K562 (cell line): ENCODE measurements around the gene CLK3.

Source experiments
- ELF1 ChIP-seq: fragments of 200-800 bp; sonication (Bioruptor generic); IDR thresholded peaks from 2 replicates; pipeline ENCODE4 v1.6.1; 2016; ENCODE audit warnings: missing genetic modification characterization, missing compliant biosample characterization
- GABPA ChIP-seq: fragments of 200-800 bp; sonication (Bioruptor generic); conservative IDR thresholded peaks from 2 replicates; pipeline ENCODE4 v1.6.1; 2016; ENCODE audit warnings: low read depth, missing genetic modification characterization, missing compliant biosample characterization
- HMG20A ChIP-seq: fragments of 450-650 bp; formaldehyde crosslinking; conservative IDR thresholded peaks from 2 replicates; pipeline ENCODE4 v1.4.0; 2020; ENCODE audit warnings: mild to moderate bottlenecking, mixed read lengths
- PML ChIP-seq: IDR thresholded peaks from 2 replicates; pipeline ENCODE4 v1.6.1; 2012; ENCODE audit warnings: low read length, inconsistent platforms
- SMARCB1 ChIP-seq: IDR thresholded peaks from 2 replicates; pipeline ENCODE4 v1.6.1; 2011; ENCODE audit warnings: improper control_type of control experiment, low read depth; ENCODE audit not compliant: insufficient read length
- STAT6 ChIP-seq: sonication (generic); formaldehyde crosslinking; IDR thresholded peaks from 2 replicates; pipeline ENCODE4 v1.8.1; 2023; ENCODE audit warnings: mild to moderate bottlenecking, missing genetic modification reagents
- ZNF274 ChIP-seq: IDR thresholded peaks from 2 replicates; pipeline ENCODE4 v1.6.1; 2011; ENCODE audit warnings: low read depth, mild to moderate bottlenecking, low read length, moderate library complexity, borderline replicate concordance
- TF ChIP-seq, protein P1 (sequence below): sonication (generic); formaldehyde crosslinking; IDR thresholded peaks from 2 replicates; pipeline ENCODE4 v1.8.0; 2022; ENCODE audit warnings: mild to moderate bottlenecking, missing genetic modification reagents, borderline replicate concordance

DNA sequence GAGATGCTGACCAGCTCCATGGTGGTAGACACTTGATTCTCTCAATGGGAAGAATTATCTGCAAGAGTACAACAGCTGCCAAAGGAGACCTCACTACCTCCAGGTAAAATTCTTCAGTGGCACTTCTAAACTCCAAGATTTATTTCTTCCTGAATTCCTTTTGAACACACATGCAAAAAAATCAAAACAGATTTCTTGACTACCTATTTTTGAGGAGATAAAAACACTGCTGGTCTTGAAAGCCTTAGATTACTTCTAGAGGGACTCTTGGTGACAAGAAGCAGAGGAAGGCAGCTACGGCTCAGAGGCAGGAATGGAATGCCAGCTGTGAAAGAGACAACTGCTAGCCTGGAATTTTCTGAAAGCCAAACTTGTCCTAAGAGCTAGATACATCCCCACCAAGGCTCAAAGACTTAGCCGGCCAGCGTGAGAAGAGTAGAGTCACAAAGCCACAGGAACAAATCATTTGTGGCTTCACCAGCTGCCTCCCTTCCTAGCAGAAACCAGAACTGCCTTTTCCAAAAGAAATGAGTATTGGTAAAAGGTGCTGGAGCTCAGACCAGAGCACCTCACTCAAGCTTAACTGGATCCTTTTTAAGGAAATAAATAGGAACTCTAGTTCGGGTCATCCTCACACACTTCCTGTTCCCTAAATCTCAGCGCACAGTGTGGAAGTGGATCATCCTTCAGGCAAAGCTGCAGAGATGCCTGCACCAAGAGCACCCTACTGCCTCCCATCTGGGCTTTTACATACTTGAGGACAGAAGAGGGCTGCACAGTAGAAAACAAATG is 32.6 kb downstream of the CLK3 start:
- TF ChIP-seq HMG20A (no peak), GABPA (no peak), STAT6 (CRISPR knock-in tag) (no peak), ZNF274 (no peak), ELF1 (tag) (no peak), PML (no peak), SMARCB1 (no peak)
- TF ChIP-seq, protein P1, sequence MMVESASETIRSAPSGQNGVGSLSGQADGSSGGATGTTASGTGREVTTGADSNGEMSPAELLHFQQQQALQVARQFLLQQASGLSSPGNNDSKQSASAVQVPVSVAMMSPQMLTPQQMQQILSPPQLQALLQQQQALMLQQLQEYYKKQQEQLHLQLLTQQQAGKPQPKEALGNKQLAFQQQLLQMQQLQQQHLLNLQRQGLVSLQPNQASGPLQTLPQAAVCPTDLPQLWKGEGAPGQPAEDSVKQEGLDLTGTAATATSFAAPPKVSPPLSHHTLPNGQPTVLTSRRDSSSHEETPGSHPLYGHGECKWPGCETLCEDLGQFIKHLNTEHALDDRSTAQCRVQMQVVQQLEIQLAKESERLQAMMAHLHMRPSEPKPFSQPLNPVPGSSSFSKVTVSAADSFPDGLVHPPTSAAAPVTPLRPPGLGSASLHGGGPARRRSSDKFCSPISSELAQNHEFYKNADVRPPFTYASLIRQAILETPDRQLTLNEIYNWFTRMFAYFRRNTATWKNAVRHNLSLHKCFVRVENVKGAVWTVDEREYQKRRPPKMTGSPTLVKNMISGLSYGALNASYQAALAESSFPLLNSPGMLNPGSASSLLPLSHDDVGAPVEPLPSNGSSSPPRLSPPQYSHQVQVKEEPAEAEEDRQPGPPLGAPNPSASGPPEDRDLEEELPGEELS (CRISPR knock-in tag), result no peak
